Adrenal gland (tissue), 5 donors: ENCODE measurements around the gene TSPAN16.

Source experiments
- POLR2A ChIP-seq, 2 donors: fragments of 450-650 bp; IDR thresholded peaks; one replicate each; pipeline ENCODE4 v1.6.1; 2017; ENCODE audit warnings: antibody characterized with exemption in 2 of 2, mild to moderate bottlenecking in 2 of 2, moderate library complexity in 1 of 2
- TF ChIP-seq, protein P1 (sequence below), 6 experiments: fragments of 450-650 bp in 4 of 6; fragments of 200-600 bp in 2 of 6; sonication (generic) in 1 of 6; IDR thresholded peaks; 1 replicate in 5 of 6; 2 replicates in 1 of 6; pipeline versions ENCODE4 v1.5.1 to v1.8.0; 2016 to 2021; ENCODE audit warnings: antibody characterized with exemption in 6 of 6, mild to moderate bottlenecking in 2 of 6, moderate library complexity in 1 of 6
- donor health status: DM: no; HTN: no; CAD: no.

DNA sequence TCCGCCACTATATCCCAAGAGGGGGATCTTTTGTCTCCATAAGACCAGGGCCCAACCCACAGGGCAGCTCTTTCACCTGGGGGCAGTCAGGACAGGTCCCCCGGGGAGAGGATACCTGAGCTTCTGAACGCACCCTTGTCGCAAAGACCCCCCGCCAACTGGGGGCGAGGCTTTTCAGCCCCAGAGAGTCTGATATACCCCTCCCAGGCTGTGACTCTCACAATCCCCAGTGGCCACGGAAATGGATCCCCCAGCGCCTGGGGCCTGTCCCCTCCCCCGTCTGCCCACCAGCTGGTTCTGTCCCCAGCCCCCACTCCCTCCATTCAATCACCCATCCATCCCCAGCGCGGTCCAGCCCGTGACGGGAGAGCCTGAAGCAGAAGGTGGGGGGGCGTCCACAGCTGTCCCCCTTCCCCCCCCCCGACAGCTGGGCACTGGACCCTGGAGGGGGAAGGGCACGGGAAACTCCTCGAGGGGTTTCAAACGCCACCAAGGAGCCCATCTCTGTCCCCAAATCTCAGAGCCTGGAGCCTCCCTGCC is 34.5 kb upstream of the TSPAN16 start:
- TF ChIP-seq, protein P1, sequence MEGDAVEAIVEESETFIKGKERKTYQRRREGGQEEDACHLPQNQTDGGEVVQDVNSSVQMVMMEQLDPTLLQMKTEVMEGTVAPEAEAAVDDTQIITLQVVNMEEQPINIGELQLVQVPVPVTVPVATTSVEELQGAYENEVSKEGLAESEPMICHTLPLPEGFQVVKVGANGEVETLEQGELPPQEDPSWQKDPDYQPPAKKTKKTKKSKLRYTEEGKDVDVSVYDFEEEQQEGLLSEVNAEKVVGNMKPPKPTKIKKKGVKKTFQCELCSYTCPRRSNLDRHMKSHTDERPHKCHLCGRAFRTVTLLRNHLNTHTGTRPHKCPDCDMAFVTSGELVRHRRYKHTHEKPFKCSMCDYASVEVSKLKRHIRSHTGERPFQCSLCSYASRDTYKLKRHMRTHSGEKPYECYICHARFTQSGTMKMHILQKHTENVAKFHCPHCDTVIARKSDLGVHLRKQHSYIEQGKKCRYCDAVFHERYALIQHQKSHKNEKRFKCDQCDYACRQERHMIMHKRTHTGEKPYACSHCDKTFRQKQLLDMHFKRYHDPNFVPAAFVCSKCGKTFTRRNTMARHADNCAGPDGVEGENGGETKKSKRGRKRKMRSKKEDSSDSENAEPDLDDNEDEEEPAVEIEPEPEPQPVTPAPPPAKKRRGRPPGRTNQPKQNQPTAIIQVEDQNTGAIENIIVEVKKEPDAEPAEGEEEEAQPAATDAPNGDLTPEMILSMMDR (IDR thresholded peaks at IDR 0.05): no peak
- no peak for TF ChIP-seq POLR2A (IDR thresholded peaks at IDR 0.05)
